CD4-positive, alpha-beta memory T cell (primary cell): ENCODE measurements around the gene EFR3B. TPM values are rescaled to one million over a fixed set of nuclear protein-coding genes. Genes with fewer than 3 reads are reported as not detected.
"Not testable (repeated sequence)": the region's sequence is repeated elsewhere in the genome, so short reads cannot be mapped to it uniquely, and the experiment has no call there.

ENCODE experiments used
- CTCF ChIA-PET: fragments of 350-600 bp; sonication (Branson Sonifier 250); formaldehyde crosslinking; loops from one replicate; lab custom pipeline; 2021; ENCODE audit warnings: inconsistent platforms; ENCODE audit not compliant: partially characterized antibody; lab: Charles Lee
- POLR2A ChIA-PET: fragments of 350-600 bp; sonication (Branson Sonifier 250); formaldehyde crosslinking; loops from one replicate; lab custom pipeline; 2021; ENCODE audit not compliant: partially characterized antibody; lab: Charles Lee
- DNase-seq, 5 donors: peaks; one replicate each; pipeline versions ENCODE4 v3.0.0 to v3.0.0-alpha.2; 2020 to 2022; ENCODE audit warnings: mixed read lengths in 1 of 5
- H3K27ac ChIP-seq: one replicate; pipeline ENCODE4 v1.7.0; 2013; ENCODE audit warnings: low read depth, low read length
- H3K27me3 ChIP-seq: 2 replicates; pipeline ENCODE4 v1.7.0; 2013; ENCODE audit warnings: mild to moderate bottlenecking, low read length, moderate library complexity; ENCODE audit not compliant: insufficient read depth
- H3K36me3 ChIP-seq: 2 replicates; pipeline ENCODE4 v1.7.0; 2013; ENCODE audit warnings: mild to moderate bottlenecking, low read length, moderate library complexity; ENCODE audit not compliant: insufficient read depth
- H3K4me1 ChIP-seq: 2 replicates; pipeline ENCODE4 v1.7.0; 2013; ENCODE audit warnings: mild to moderate bottlenecking, low read length, moderate library complexity; ENCODE audit not compliant: insufficient read depth
- H3K4me3 ChIP-seq, 2 donors: one replicate each; pipeline ENCODE4 v1.7.0; 2013; ENCODE audit warnings: low read length in 2 of 2, mild to moderate bottlenecking in 1 of 2
- H3K9me3 ChIP-seq, 2 donors: one replicate each; pipeline ENCODE4 v1.7.0; 2013; ENCODE audit warnings: low read length in 2 of 2, control low read depth in 1 of 2; ENCODE audit not compliant: control insufficient read depth in 1 of 2
- H3K27ac Mint-ChIP-seq, 7 donors: one replicate each; pipeline ENCODE4 v1.8.0; 2020 to 2021; ENCODE audit warnings: mixed read lengths in 7 of 7, mild to moderate bottlenecking in 6 of 7, inconsistent platforms in 3 of 7, moderate library complexity in 3 of 7
- H3K27me3 Mint-ChIP-seq, 2 donors: one replicate each; pipeline ENCODE4 v1.8.0; 2020 to 2021; ENCODE audit warnings: mixed read lengths in 2 of 2
- H3K36me3 Mint-ChIP-seq, 2 donors: one replicate each; pipeline ENCODE4 v1.8.0; 2020 to 2021; ENCODE audit warnings: mixed read lengths in 2 of 2, inconsistent platforms in 1 of 2, mild to moderate bottlenecking in 1 of 2
- H3K4me1 Mint-ChIP-seq, 4 donors: one replicate each; pipeline ENCODE4 v1.8.0; 2020 to 2021; ENCODE audit warnings: mixed read lengths in 4 of 4, mild to moderate bottlenecking in 1 of 4
- H3K4me3 Mint-ChIP-seq, 8 donors: one replicate each; pipeline ENCODE4 v1.8.0; 2020 to 2021; ENCODE audit warnings: mixed read lengths in 8 of 8, mild to moderate bottlenecking in 7 of 8, moderate library complexity in 6 of 8, inconsistent platforms in 3 of 8
- H3K9me3 Mint-ChIP-seq, 8 donors: one replicate each; pipeline ENCODE4 v1.8.0; 2020 to 2021; ENCODE audit warnings: mixed read lengths in 8 of 8, mild to moderate bottlenecking in 5 of 8, inconsistent platforms in 3 of 8, moderate library complexity in 1 of 8
- intact Hi-C: fragments of 100-400 bp; cut with micrococcal nuclease; formaldehyde crosslinking; loops from one replicate; pipeline ENCODE4 v1.15.1; 2023
- polyA plus RNA-seq, 2 donors: library from polyadenylated mRNA; unstranded; fragments of 300-500 nt; fragmentation: Illumina TruSeq; gene quantifications; one replicate each; pipeline ENCODE4 v1.2.3, GENCODE V29; 2021
- total RNA-seq, 2 experiments: library from RNA; stranded (reverse); gene quantifications; one replicate each; pipeline ENCODE4 v1.2.3, GENCODE V29; 2021

Gene EFR3B
- total and polyA plus RNA-seq, 4 experiments from 2014 or later = 0.07 to 0.14 (median 0.12) TPM; not detected in 1

DNA sequence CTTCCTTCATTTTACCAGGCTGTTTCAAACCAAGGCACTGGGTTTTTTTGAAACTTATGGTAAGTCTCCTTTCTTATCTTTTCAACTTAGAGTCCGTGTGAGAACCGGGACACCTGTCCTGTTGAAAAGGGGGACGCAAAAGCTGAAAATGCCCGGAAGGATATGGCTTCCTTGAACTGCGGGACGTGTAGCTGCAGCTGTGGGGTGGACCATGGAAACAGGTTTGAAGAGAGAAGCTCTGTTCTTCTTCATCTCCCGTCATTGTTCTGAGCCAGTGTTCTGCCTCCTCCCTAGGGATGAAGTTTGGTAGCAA lies 40.6 kb upstream of the EFR3B start:
- DNase-seq = no peak
- Mint-ChIP-seq H3K27me3 (peaks cover 5 to 11% of the 10 kb centered on the region in 2 donors), H3K4me1 (no peaks in the 10 kb centered on the region), H3K27ac (no peak overlapping the region), H3K36me3 (no peaks in the 10 kb centered on the region), H3K9me3 (no peaks in the 10 kb centered on the region), H3K4me3 (no peak overlapping the region)
- Histone ChIP-seq H3K36me3 (no peaks in the 10 kb centered on the region), H3K4me3 (no peak overlapping the region), H3K9me3 (no peaks in the 10 kb centered on the region), H3K27ac (no peak overlapping the region), H3K27me3 (no peaks in the 10 kb centered on the region), H3K4me1 (no peaks in the 10 kb centered on the region)
- ChIA-PET POLR2A (no interaction called here), CTCF (no interaction called here)
- intact Hi-C loops = no loop called here

GRCh38 chr2:25002066-25002465 lies 39.8 kb upstream of the EFR3B start:
- POLR2A ChIA-PET = interaction anchor here (0.5 kb wide), 1 partner anchor 91 kb away, joined by 3 read pairs; no protein-coding TSS in a partner anchor
- no peak overlapping the region for H3K4me3 Mint-ChIP-seq
- H3K27me3 ChIP-seq = no peaks in the 10 kb centered on the region
- H3K4me1 Mint-ChIP-seq = no peaks in the 10 kb centered on the region
- H3K27me3 Mint-ChIP-seq = peaks cover 5 to 11% of the 10 kb centered on the region in 2 donors
- no peaks in the 10 kb centered on the region for H3K4me1 ChIP-seq
- intact Hi-C loops = no loop called here
- no peaks in the 10 kb centered on the region for H3K9me3 Mint-ChIP-seq
- no peak overlapping the region for H3K4me3 ChIP-seq
- DNase-seq = no peak
- no peaks in the 10 kb centered on the region for H3K9me3 ChIP-seq
- H3K27ac ChIP-seq = no peak overlapping the region
- no peaks in the 10 kb centered on the region for H3K36me3 Mint-ChIP-seq
- no peaks in the 10 kb centered on the region for H3K36me3 ChIP-seq
- H3K27ac Mint-ChIP-seq = no peak overlapping the region
- CTCF ChIA-PET = interaction anchor here (1.6 kb wide), 1 partner anchor 10 kb away, joined by 3 read pairs; no protein-coding TSS in a partner anchor

- Histone ChIP-seq H3K27me3 (no peaks in the 10 kb centered on the region), H3K27ac (no peak overlapping the region), H3K4me1 (no peaks in the 10 kb centered on the region), H3K4me3 (no peak overlapping the region), H3K36me3 (no peaks in the 10 kb centered on the region), H3K9me3 (no peaks in the 10 kb centered on the region)
- Mint-ChIP-seq H3K36me3 (no peaks in the 10 kb centered on the region), H3K4me1 (peaks cover 0 to 2% (median 0%) of the 10 kb centered on the region in 4 donors), H3K27ac (peak overlapping the region in 1 of 7 donors; percentile 13), H3K27me3 (no peaks in the 10 kb centered on the region), H3K9me3 (no peaks in the 10 kb centered on the region), H3K4me3 (no peak overlapping the region)
- DNase-seq = no peak
- CTCF ChIA-PET = no interaction called here
- POLR2A ChIA-PET = interaction anchor here (0.6 kb wide), 1 partner anchor 13 kb away, joined by 4 read pairs; no protein-coding TSS in a partner anchor
- intact Hi-C loops = no loop called here
Observed at GRCh38 chr2:25009954-25010353, 31.9 kb upstream of the EFR3B start.

DNA sequence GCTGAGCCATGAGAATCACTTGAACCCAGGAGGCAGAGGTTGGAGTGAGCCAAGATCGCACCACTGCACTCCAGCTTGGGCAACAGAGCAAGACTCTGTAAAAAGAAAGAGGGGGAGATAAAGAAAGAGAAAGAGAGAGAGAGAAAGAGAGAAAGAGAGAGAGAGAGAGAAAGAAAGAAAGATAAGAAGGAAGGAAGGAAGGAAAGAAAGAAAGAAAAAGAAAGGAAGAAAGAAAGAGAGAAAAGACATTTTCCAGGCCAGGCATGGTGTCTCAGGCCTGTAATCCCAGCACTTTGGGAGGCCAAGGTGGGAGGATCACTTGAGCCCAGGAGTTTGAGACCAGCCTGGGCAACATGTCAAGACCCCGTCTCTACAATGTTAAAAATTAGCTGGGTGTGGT lies 30.5 kb upstream of the EFR3B start:
- DNase-seq, H3K27me3 ChIP-seq, H3K4me3 Mint-ChIP-seq, H3K27me3 Mint-ChIP-seq, intact Hi-C loops, H3K9me3 Mint-ChIP-seq, H3K4me3 ChIP-seq, H3K36me3 Mint-ChIP-seq, H3K9me3 ChIP-seq, CTCF ChIA-PET, H3K27ac Mint-ChIP-seq, H3K27ac ChIP-seq, H3K36me3 ChIP-seq, H3K4me1 ChIP-seq, H3K4me1 Mint-ChIP-seq: not testable (repeated sequence)
- POLR2A ChIA-PET = interaction anchor here (0.7 kb wide), 1 partner anchor 68 kb away, joined by 3 read pairs; no protein-coding TSS in a partner anchor

GRCh38 chr2:25014631-25015030 lies 27.2 kb upstream of the EFR3B start:
- Histone ChIP-seq H3K4me1 (no peaks in the 10 kb centered on the region), H3K4me3 (no peak overlapping the region), H3K27ac (no peak overlapping the region), H3K9me3 (no peaks in the 10 kb centered on the region), H3K36me3 (no peaks in the 10 kb centered on the region), H3K27me3 (no peaks in the 10 kb centered on the region)
- ChIA-PET POLR2A (no interaction called here), CTCF (interaction anchor here (0.7 kb wide), 1 partner anchor 12 kb away, joined by 6 read pairs; no protein-coding TSS in a partner anchor)
- intact Hi-C loops = no loop called here
- DNase-seq = no peak
- H3K4me1 Mint-ChIP-seq = peaks cover 0 to 2% (median 0%) of the 10 kb centered on the region in 4 donors
- H3K9me3 Mint-ChIP-seq = peaks cover 0 to 2% (median 0%) of the 10 kb centered on the region in 8 donors
- no peak overlapping the region for H3K27ac Mint-ChIP-seq
- H3K27me3 Mint-ChIP-seq = peaks cover 1% of the 10 kb centered on the region in 2 donors
- H3K36me3 Mint-ChIP-seq = no peaks in the 10 kb centered on the region
- H3K4me3 Mint-ChIP-seq = no peak overlapping the region

GRCh38 chr2:25018681-25019080 lies 23.2 kb upstream of the EFR3B start:
- Mint-ChIP-seq H3K36me3 (no peaks in the 10 kb centered on the region), H3K4me3 (no peak overlapping the region), H3K27ac (no peak overlapping the region), H3K27me3 (peaks cover 7% of the 10 kb centered on the region in 2 donors), H3K4me1 (no peaks in the 10 kb centered on the region), H3K9me3 (peaks cover 0 to 2% (median 0%) of the 10 kb centered on the region in 8 donors)
- Histone ChIP-seq H3K4me3 (no peak overlapping the region), H3K36me3 (no peaks in the 10 kb centered on the region), H3K9me3 (no peaks in the 10 kb centered on the region), H3K27me3 (no peaks in the 10 kb centered on the region), H3K27ac (no peak overlapping the region), H3K4me1 (no peaks in the 10 kb centered on the region)
- no peak for DNase-seq
- intact Hi-C loops = no loop called here
- POLR2A ChIA-PET = no interaction called here
- CTCF ChIA-PET = no interaction called here

- H3K27ac Mint-ChIP-seq = no peak overlapping the region
- Histone ChIP-seq H3K4me3 (no peak overlapping the region), H3K9me3 (no peaks in the 10 kb centered on the region), H3K27me3 (no peaks in the 10 kb centered on the region), H3K36me3 (no peaks in the 10 kb centered on the region), H3K4me1 (no peaks in the 10 kb centered on the region), H3K27ac (no peak overlapping the region)
- peaks cover 0 to 2% (median 0%) of the 10 kb centered on the region in 8 donors for H3K9me3 Mint-ChIP-seq
- H3K36me3 Mint-ChIP-seq = no peaks in the 10 kb centered on the region
- DNase-seq = no peak
- intact Hi-C loops = no loop called here
- POLR2A ChIA-PET = no interaction called here
- H3K4me1 Mint-ChIP-seq = no peaks in the 10 kb centered on the region
- CTCF ChIA-PET = no interaction called here
- peaks cover 8 to 14% of the 10 kb centered on the region in 2 donors for H3K27me3 Mint-ChIP-seq
- no peak overlapping the region for H3K4me3 Mint-ChIP-seq
Observed at GRCh38 chr2:25021791-25022362, 20.0 kb upstream of the EFR3B start.
